Stimulated activated CD4-positive, alpha-beta T cell treated with anti-CD3 and anti-CD28 coated beads, Interleukin-12 subunit alpha, Interleukin-12 subunit beta, amount 100 ng/mL, for 48 hours (primary cell): ENCODE data around the gene GBGT1.

Experiments used
- DNase-seq, 3 donors: peaks; one replicate each; pipeline ENCODE4 v3.0.0-alpha.2; 2020; ENCODE audit warnings: low read depth in 2 of 3, low spot score in 1 of 3

Gene GBGT1

GRCh38 chr9:133144904-133145851, 18.5 kb downstream of the GBGT1 start:
- no peak for DNase-seq

GRCh38 chr9:133144142-133144903, 19.4 kb downstream of the GBGT1 start:
- DNase-seq, result peak; percentile 60 to 88 (median 88)

- no peak for DNase-seq
These were observed 20.0 kb downstream of the GBGT1 start for GRCh38 chr9:133143639-133144141.

- peak in 1 of 3 donors; percentile 33 for DNase-seq
These were observed 20.8 kb downstream of the GBGT1 start for GRCh38 chr9:133142684-133143622.

- peak in 1 of 3 donors; percentile 43 for DNase-seq
These were observed 21.7 kb downstream of the GBGT1 start for GRCh38 chr9:133141833-133142595.

- no peak for DNase-seq
These were observed 23.1 kb downstream of the GBGT1 start for GRCh38 chr9:133140606-133141005.

- no peak for DNase-seq
These were observed 23.6 kb downstream of the GBGT1 start for GRCh38 chr9:133140174-133140505.

- DNase-seq, result no peak
These were observed 24.2 kb downstream of the GBGT1 start for GRCh38 chr9:133139246-133140173.

GRCh38 chr9:133137451-133138231, 26.1 kb downstream of the GBGT1 start:
- DNase-seq, result no peak

- peak in 2 of 3 donors; percentile 57 to 66 for DNase-seq
These were observed 28.5 kb downstream of the GBGT1 start for GRCh38 chr9:133135146-133135745.

GRCh38 chr9:133134388-133135145, 29.1 kb downstream of the GBGT1 start:
- DNase-seq, result no peak

GRCh38 chr9:133133681-133134387, 29.9 kb downstream of the GBGT1 start:
- DNase-seq, result peak; percentile 64 to 83 (median 80)

GRCh38 chr9:133132174-133132573, 31.5 kb downstream of the GBGT1 start:
- DNase-seq, result no peak

- no peak for DNase-seq
These were observed 32.2 kb downstream of the GBGT1 start for GRCh38 chr9:133131506-133131905.

- no peak for DNase-seq
These were observed 32.9 kb downstream of the GBGT1 start for GRCh38 chr9:133130685-133131244.
